Hindlimb muscle (tissue), 1 donor: ENCODE results near the gene RHOH. TPM values are rescaled to one million over a fixed set of nuclear protein-coding genes. Genes with fewer than 3 reads are reported as not detected.

ENCODE experiments used
- DNase-seq: peaks from one replicate; pipeline ENCODE4 v3.0.0-alpha.2; 2013
- polyA plus RNA-seq: library from polyadenylated mRNA; unstranded; fragments of 120-200 nt; gene quantifications from one replicate; pipeline ENCODE4 v1.2.1, GENCODE V29; 2013; ENCODE audit not compliant: insufficient read length

The RHOH gene
- polyA plus RNA-seq, 1 donor: 0.13 TPM

DNA sequence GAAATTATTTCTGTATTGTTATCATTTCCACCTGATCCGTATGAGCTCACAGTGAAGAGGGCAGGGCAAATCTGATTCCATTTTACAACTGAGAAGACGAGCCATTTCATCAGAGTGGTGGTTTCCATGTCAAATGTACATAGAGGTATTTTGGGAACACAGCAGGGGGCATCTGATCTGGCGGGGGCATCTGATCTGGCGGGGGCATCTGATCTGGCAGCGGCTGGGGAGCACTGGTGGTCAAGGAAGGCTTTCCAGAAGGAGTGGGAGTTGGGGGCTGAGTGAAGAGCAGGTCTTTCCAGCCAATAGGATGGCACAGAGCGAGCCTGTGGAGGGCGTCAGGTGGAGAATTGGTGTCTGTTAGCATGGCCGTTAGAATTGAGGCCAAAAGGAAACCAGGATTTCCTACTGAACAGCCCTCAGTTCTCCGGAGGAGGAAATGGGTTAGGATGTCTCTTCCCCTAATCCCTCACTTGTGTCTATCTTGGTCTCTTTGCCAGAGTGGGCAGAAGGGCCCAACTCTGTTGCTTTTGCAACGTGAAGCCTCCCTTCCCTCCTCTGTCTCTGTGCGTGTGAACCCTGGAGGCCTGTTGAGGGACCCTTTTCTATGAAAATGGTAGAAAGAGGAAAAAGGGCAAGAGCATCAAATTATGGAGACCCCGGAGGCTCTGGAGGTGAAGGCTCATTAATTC, 41.3 kb downstream of the RHOH start:
- DNase-seq: no peak

GRCh38 chr4:40238700-40239548, 42.1 kb downstream of the RHOH start:
- DNase-seq: no peak

DNA sequence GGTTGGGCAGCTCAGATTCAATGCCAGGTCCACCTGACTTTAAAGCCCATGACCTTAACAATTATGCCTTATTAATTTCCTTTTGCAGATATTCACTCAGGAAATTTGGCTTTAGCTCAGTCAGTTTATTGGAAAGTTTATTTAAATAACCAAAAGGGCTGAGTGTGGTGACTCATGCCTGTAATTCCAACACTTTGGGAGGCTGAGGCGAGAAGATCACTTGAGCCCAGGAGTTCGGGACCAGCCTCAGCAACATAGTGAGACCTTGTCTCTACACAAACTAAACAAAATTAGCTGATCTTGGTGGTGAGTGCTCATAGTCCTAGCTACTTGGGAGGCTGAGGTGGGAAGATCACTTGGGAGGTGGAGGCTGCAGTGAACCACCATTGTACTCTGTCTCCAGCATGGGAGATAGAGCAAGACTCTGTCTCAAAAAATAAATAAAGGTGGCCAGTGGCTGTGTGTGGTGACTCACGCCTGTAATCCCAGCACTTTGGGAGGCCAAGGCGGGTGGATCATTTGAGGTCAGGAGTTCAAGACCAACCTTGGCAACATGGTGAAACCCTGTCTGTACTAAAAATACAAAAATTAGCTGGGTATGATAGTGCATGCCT, 43.3 kb downstream of the RHOH start:
- no peak for DNase-seq

GRCh38 chr4:40241026-40241425, 44.2 kb downstream of the RHOH start:
- DNase-seq: no peak

DNA sequence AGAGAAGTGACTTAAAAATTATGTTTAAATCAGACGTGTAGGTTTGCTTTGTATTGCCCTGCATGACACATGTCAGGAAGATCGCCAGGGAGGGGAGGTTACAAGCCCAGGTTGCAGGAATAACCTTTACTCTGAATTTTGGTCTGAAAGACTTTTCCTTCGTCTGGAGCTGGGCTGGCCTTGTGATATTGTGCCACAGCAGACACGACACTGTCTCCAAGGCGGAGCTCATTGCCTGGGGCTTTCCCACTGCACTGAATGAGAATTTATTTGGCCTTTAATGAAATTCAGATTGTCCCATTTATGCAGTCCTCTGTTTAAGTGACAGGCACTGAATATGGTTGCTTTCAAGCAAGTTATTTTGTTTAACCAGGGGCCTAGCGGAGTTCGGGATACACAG, 45.1 kb downstream of the RHOH start:
- DNase-seq: no peak

GRCh38 chr4:40243386-40243948, 46.6 kb downstream of the RHOH start:
- DNase-seq: no peak

- no peak for DNase-seq
These were observed 47.8 kb downstream of the RHOH start for GRCh38 chr4:40244606-40245005.

DNA sequence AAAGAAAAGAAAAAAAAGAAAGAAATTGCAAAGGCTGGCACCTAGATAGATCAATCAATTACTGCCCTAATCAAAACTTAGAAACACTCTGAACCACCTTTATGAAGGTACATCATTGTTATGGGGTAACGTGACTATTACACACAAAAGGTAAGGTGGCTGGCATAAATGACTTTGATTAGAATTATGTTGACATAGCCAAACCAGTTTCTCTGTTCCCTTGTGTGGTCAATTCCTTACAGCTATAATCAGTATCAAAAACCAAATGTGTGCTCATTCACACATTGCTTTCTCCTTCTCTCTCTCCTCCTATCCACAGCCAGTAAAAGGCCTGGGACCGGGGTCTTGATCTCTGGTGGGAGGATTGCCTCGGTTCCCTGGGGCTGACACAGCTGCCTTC, 48.7 kb downstream of the RHOH start:
- no peak for DNase-seq

- DNase-seq: no peak
These were observed 49.4 kb downstream of the RHOH start for GRCh38 chr4:40246011-40246900.

- no peak for DNase-seq
These were observed 50.1 kb downstream of the RHOH start for GRCh38 chr4:40246938-40247337.

DNA sequence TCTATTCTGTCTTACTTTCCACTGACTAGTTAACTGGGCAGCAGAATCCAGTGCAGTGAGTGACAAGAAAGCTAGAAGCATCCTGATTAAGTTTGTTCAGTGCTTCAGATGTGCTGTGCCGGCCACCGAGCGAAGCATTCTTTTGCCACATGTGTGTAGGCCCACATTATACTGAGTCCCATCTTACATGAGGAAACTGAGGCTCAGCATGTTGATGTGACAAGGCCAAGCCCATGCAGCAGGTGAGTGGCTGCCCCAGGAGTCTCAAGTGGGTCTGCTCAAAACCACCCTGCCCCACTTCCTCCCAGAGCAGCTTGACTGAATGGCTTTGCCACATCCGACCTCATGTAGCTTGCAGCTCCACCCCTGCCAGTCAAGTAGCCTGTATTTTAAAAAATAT, 50.5 kb downstream of the RHOH start:
- DNase-seq: no peak

DNA sequence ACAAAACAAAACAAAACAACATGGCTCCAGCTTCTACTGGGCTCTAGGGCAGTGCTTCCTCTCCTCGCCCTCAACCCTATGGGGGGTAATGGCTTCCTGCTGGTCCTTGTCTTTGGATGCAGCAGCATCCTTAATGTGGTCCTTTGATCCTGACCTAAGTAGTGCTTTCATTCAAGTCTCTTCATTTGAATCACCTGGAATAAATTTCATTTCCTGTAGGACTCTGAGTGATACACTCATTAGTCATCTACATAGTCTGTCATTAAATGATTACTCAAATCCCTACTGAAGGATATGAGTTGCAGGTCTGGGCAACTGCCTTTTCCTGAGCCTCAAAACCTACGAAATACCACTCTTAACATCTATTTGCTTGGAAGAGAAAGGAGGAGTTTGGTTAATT, 54.5 kb downstream of the RHOH start:
- no peak for DNase-seq

DNA sequence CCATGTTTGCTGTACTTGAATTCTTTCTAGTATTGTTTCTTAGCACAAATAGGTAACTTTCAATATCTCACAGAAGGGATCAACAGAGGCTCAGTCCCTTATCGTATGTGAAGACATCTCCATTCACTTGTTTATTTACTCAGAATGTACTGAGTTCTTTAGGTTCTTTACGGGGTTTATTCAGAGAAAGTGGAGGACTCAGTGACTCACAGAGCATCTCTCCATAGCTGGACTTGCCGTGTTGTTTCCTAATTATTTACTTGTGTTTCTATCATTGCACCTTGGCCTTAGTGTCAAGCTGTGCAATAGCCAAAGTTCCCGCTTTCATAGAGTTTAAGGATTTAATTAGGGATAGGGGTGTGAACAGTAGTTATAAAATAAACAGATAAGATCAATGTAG, 57.1 kb downstream of the RHOH start:
- no peak for DNase-seq

GRCh38 chr4:40254608-40255392, 58.0 kb downstream of the RHOH start:
- no peak for DNase-seq

GRCh38 chr4:40255393-40256281, 58.8 kb downstream of the RHOH start:
- DNase-seq: peak; percentile 29

- no peak for DNase-seq
These were observed 59.5 kb downstream of the RHOH start for GRCh38 chr4:40256329-40256728.

GRCh38 chr4:40256817-40257216, 60.0 kb downstream of the RHOH start:
- no peak for DNase-seq

DNA sequence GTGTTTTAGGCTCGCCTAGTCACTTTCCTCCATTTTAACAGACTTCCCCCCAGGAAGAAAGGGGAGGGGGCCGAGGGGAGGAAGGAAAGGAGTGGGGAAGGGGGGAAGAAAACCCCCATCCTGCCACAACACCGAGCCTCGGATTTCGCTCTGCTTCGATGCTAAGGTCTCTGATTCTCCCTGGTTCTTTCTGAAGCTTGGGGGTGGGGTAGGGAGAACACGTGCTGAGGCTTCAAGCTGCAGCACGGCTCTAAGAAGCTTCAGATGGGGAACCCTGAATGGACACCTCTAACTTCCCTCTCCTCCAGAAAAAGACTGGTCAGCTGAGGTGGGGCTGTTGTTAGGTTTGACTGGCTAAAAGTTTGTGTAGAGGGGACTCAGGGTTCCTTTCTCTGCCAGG, 61.8 kb downstream of the RHOH start:
- DNase-seq: no peak

DNA sequence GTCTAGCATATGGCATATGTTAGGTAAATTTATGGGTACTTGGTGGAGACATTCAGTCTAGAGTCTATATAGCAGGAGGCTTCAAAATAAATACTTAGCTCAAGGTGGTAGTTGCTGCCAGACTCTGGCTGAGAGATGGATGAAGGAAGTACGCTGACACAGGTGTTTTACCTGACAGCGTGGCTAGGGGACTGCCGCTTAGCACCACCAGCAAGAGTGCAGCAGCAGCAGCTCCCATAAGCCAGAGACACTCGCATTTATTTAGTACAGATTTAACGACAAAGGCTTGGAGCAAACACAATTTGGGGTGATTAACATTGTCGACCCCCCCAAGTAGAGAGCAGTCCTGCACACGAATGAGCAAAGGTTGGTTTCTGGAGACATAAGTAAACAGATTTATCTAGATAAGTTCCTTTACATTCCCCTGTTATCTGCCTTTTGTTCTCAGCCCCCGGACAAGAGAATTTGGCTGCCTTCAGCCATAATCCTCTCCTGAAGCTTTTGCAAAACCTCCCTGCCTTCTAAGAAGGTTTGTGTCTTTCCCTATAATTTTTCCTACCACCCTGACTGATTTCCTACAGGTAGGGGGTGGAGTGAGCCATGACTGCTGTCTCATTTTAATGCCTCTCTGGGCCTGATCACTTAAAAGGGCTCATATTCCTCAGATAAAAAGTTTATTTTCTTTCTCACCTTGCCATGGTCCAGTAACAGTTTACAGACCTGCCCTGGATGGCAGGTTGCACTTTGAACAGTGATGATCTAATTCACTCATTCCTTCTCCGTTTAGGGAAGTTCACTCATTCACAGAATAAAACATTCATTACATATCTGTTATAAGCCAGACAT, 64.6 kb downstream of the RHOH start:
- DNase-seq: no peak
